K562 (cell line): ENCODE measurements around the gene TMPRSS9. TPM values are rescaled to one million over a fixed set of nuclear protein-coding genes. Genes with fewer than 3 reads are reported as not detected.

Experiments used
- BRD9 ChIP-seq: fragments of 450-650 bp; IDR thresholded peaks from 2 replicates; pipeline ENCODE4 v1.6.1; 2018; ENCODE audit warnings: low read depth; ENCODE audit not compliant: partially characterized antibody
- CREM ChIP-seq: IDR thresholded peaks from 2 replicates; pipeline ENCODE4 v1.6.1; 2014; ENCODE audit warnings: antibody characterized with exemption, low read depth
- DMBX1 ChIP-seq: fragments of 250-450 bp; sonication (Bioruptor Pico); IDR thresholded peaks from 2 replicates; pipeline ENCODE4 v1.8.0; 2022; ENCODE audit warnings: inconsistent platforms, mild to moderate bottlenecking, moderate library complexity, borderline replicate concordance
- HDGF ChIP-seq: fragments of 450-650 bp; IDR thresholded peaks from 2 replicates; pipeline ENCODE4 v1.6.1; 2016
- KAT2B ChIP-seq: IDR thresholded peaks from one replicate; pipeline ENCODE4 v1.6.1; 2012; ENCODE audit warnings: low read depth, mild to moderate bottlenecking, control low read depth, inconsistent platforms, low read length, moderate library complexity
- KLF6 ChIP-seq: fragments of 250-450 bp; sonication (Bioruptor Pico); IDR thresholded peaks from 2 replicates; pipeline ENCODE4 v1.4.0; 2020; ENCODE audit warnings: mild to moderate bottlenecking, moderate library complexity, borderline replicate concordance
- MCM3 ChIP-seq: fragments of 450-650 bp; IDR thresholded peaks from 2 replicates; pipeline ENCODE4 v1.6.1; 2016
- POU5F1 ChIP-seq: fragments of 150-350 bp; IDR thresholded peaks from 2 replicates; pipeline ENCODE4 v1.6.1; 2014; ENCODE audit warnings: borderline replicate concordance, low read length, low read depth, mild to moderate bottlenecking; ENCODE audit not compliant: partially characterized antibody
- PRMT5 ChIP-seq: sonication (generic); formaldehyde crosslinking; IDR thresholded peaks from 2 replicates; pipeline ENCODE4 v1.5.0; 2020; ENCODE audit warnings: missing genetic modification reagents
- RHOXF2B ChIP-seq: fragments of 250-450 bp; sonication (Bioruptor Pico); conservative IDR thresholded peaks from 2 replicates; pipeline ENCODE4 v1.5.1; 2021
- SIN3A ChIP-seq, 2 experiments: fragments of 150-350 bp in 1 of 2; IDR thresholded peaks; 2 replicates each; pipeline ENCODE4 v1.6.1; 2011 to 2016; ENCODE audit warnings: borderline replicate concordance in 2 of 2, low read depth in 2 of 2, low read length in 2 of 2, mild to moderate bottlenecking in 2 of 2, moderate library complexity in 2 of 2; ENCODE audit not compliant: control insufficient read depth in 1 of 2
- SMAD3 ChIP-seq: fragments of 450-650 bp; formaldehyde crosslinking; conservative IDR thresholded peaks from 2 replicates; pipeline ENCODE4 v1.4.0; 2020; ENCODE audit warnings: mild to moderate bottlenecking
- STAT5B ChIP-seq: fragments of 250-450 bp; sonication (Bioruptor Pico); IDR thresholded peaks from 2 replicates; pipeline ENCODE4 v1.8.0; 2021; ENCODE audit warnings: mild to moderate bottlenecking, inconsistent platforms
- TAL1 ChIP-seq: fragments of 450-650 bp; IDR thresholded peaks from 2 replicates; pipeline ENCODE4 v1.6.1; 2016; ENCODE audit warnings: mild to moderate bottlenecking
- TFAP4 ChIP-seq: sonication (generic); formaldehyde crosslinking; IDR thresholded peaks from 2 replicates; pipeline ENCODE4 v1.8.0; 2022; ENCODE audit warnings: missing genetic modification reagents, mild to moderate bottlenecking, moderate library complexity, borderline replicate concordance
- ZC3H11A ChIP-seq: IDR thresholded peaks from 2 replicates; pipeline ENCODE4 v1.6.1; 2012; ENCODE audit warnings: low read depth, low read length, improper control_type of control experiment
- ZNF24 ChIP-seq: fragments of 450-650 bp; IDR thresholded peaks from 2 replicates; pipeline ENCODE4 v1.6.1; 2016
- polyA plus RNA-seq, 8 experiments: library from polyadenylated mRNA; depleted of rRNA in 4 of 8; stranded (reverse) in 5 of 8; unstranded in 3 of 8; fragments of >200 nt; fragmentation: Nextera tagmentation in 2 of 8; fragmentation: Illumina TruSeq in 1 of 8; extraction: Ambion mirVana in 2 of 8; extraction: Trizol in 1 of 8; gene quantifications; 2 replicates each; pipeline versions ENCODE4 v1.2.1 to v1.2.3, GENCODE V29; 2011 to 2014; ENCODE audit warnings: inconsistent platforms in 1 of 8, missing spikeins in 1 of 8
- total RNA-seq, 7 experiments: library from RNA; depleted of rRNA in 6 of 7; stranded (reverse); fragments of >200 nt in 6 of 7; fragmentation: Illumina TruSeq in 2 of 7; extraction: Trizol in 2 of 7; gene quantifications; 2 replicates each; pipeline versions ENCODE4 v1.2.1 to v1.2.3, GENCODE V29; 2011 to 2021; ENCODE audit warnings: low replicate concordance in 1 of 7
- TF ChIP-seq, protein P1 (sequence below), 2 experiments: IDR thresholded peaks; 2 replicates each; pipeline ENCODE4 v1.6.1; 2012; ENCODE audit warnings: improper control_type of control experiment in 2 of 2, low read depth in 2 of 2, low read length in 2 of 2, borderline replicate concordance in 1 of 2
- TF ChIP-seq, protein P2 (sequence below): sonication (generic); formaldehyde crosslinking; IDR thresholded peaks from 2 replicates; pipeline ENCODE4 v1.8.0; 2022; ENCODE audit warnings: mild to moderate bottlenecking, missing genetic modification reagents
- TF ChIP-seq, protein P3 (sequence below): fragments of 450-650 bp; IDR thresholded peaks from 2 replicates; pipeline ENCODE4 v1.6.1; 2017; ENCODE audit warnings: antibody characterized with exemption, mild to moderate bottlenecking

Gene TMPRSS9
- total and polyA plus RNA-seq, 9 of the 15 experiments (the other 6 are each of a cell fraction or from before 2014, with no cell fraction given) = 0.01 to 0.03 TPM; not detected in 7

DNA sequence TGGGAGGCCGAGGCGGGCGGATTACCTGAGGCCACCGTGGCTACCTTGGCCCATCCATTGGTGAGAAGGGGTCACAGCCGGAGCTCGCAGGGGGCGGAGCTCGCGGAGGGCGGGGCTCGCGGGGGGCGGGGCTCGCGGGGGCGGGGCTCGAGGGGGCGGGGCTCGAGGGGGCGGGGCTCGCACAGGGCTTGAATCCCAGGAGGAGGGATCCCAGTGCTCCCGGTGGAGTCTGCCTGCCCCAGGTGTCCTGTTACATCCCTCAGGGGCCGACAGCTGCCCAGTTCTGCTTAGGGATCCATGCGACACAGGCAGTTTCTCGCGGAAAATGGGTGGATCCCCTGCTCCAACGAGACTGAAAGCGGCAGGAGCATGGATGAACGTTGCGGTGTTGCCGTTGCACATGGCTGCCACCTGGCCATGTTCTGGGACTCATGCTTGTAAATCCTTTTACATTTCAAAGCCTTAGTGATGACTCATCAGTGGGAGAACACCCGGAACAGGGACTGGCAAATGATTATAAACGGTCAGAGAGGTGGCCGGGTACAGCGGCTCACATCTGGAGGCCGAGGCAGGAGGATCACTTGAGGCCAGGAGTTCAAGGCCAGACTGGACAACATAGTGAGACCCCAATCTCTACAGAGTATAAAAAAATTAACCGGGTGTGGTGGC, 25.1 kb downstream of the TMPRSS9 start (continued):
- TF ChIP-seq, protein P1, sequence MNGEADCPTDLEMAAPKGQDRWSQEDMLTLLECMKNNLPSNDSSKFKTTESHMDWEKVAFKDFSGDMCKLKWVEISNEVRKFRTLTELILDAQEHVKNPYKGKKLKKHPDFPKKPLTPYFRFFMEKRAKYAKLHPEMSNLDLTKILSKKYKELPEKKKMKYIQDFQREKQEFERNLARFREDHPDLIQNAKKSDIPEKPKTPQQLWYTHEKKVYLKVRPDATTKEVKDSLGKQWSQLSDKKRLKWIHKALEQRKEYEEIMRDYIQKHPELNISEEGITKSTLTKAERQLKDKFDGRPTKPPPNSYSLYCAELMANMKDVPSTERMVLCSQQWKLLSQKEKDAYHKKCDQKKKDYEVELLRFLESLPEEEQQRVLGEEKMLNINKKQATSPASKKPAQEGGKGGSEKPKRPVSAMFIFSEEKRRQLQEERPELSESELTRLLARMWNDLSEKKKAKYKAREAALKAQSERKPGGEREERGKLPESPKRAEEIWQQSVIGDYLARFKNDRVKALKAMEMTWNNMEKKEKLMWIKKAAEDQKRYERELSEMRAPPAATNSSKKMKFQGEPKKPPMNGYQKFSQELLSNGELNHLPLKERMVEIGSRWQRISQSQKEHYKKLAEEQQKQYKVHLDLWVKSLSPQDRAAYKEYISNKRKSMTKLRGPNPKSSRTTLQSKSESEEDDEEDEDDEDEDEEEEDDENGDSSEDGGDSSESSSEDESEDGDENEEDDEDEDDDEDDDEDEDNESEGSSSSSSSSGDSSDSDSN (IDR thresholded peaks at IDR 0.05; ENCODE audit: borderline replicate concordance in 1 of 2, low read depth in 2 of 2, low read length in 2 of 2) = no peak
- TF ChIP-seq SIN3A (IDR thresholded peaks at IDR 0.05; ENCODE audit: borderline replicate concordance in 2 of 2, control insufficient read depth in 1 of 2, low read depth in 2 of 2, low read length in 2 of 2) = peak; percentile 47 to 95; a peak in 1 of 4 replicates
- no peak for TF ChIP-seq STAT5B (CRISPR knock-in tag)
- no peak for TF ChIP-seq KAT2B
- TF ChIP-seq HDGF = peak; percentile 68; the same call in 1 of the 2 replicates
- TF ChIP-seq, protein P2, sequence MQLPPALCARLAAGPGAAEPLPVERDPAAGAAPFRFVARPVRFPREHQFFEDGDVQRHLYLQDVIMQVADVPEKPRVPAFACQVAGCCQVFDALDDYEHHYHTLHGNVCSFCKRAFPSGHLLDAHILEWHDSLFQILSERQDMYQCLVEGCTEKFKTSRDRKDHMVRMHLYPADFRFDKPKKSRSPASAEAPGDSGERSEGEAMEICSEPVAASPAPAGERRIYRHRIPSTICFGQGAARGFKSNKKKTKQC (CRISPR knock-in tag) = 0 out of 2 replicates have a peak, but pooled peaks have one; percentile 42
- no peak for TF ChIP-seq ZC3H11A
- no peak for TF ChIP-seq POU5F1
- no peak for TF ChIP-seq CREM
- TF ChIP-seq PRMT5 (CRISPR knock-in tag) = no peak
- peak; percentile 27 for TF ChIP-seq BRD9
- TF ChIP-seq, protein P3, sequence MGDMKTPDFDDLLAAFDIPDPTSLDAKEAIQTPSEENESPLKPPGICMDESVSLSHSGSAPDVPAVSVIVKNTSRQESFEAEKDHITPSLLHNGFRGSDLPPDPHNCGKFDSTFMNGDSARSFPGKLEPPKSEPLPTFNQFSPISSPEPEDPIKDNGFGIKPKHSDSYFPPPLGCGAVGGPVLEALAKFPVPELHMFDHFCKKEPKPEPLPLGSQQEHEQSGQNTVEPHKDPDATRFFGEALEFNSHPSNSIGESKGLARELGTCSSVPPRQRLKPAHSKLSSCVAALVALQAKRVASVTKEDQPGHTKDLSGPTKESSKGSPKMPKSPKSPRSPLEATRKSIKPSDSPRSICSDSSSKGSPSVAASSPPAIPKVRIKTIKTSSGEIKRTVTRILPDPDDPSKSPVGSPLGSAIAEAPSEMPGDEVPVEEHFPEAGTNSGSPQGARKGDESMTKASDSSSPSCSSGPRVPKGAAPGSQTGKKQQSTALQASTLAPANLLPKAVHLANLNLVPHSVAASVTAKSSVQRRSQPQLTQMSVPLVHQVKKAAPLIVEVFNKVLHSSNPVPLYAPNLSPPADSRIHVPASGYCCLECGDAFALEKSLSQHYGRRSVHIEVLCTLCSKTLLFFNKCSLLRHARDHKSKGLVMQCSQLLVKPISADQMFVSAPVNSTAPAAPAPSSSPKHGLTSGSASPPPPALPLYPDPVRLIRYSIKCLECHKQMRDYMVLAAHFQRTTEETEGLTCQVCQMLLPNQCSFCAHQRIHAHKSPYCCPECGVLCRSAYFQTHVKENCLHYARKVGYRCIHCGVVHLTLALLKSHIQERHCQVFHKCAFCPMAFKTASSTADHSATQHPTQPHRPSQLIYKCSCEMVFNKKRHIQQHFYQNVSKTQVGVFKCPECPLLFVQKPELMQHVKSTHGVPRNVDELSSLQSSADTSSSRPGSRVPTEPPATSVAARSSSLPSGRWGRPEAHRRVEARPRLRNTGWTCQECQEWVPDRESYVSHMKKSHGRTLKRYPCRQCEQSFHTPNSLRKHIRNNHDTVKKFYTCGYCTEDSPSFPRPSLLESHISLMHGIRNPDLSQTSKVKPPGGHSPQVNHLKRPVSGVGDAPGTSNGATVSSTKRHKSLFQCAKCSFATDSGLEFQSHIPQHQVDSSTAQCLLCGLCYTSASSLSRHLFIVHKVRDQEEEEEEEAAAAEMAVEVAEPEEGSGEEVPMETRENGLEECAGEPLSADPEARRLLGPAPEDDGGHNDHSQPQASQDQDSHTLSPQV = no peak
- no peak for TF ChIP-seq TAL1
- peak; percentile 83 for TF ChIP-seq TFAP4 (CRISPR knock-in tag)
- TF ChIP-seq ZNF24 = peak; percentile 46; the same call in 1 of the 2 replicates
- TF ChIP-seq RHOXF2B (CRISPR knock-in tag) = no peak
- TF ChIP-seq MCM3 = no peak
- TF ChIP-seq DMBX1 (CRISPR knock-in tag) = peak; percentile 44; the same call in 1 of the 2 replicates
- TF ChIP-seq KLF6 (CRISPR knock-in tag) = no peak
- TF ChIP-seq SMAD3 (CRISPR knock-in tag) = no peak
